NCI-H2107 treated with DMSO at 0.1 percent for 48 hours (cell line): Measurements from ENCODE around the gene MTRFR.

Source experiments
- DNase-seq: peaks from one replicate; lab custom pipeline; 2025; ENCODE audit not compliant: unreplicated experiment; lab: John Stamatoyannopoulos, UW

The MTRFR gene

DNA sequence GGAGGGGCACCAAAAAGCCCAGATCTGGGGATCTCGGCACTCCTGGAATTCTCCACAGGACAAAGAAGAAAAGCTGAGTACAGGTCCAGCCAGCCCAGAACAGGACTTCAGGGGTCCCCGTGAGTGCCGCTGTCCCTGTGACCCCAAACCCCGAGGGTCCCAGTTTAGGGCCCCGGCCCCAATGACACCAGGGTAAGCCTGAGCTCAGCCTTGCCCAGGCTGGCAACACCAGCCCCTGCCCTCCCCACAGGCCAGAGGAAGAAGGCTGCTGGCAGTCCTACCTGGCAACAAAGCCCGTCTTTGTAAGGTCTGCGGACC, 36.6 kb downstream of the MTRFR start:
- no peak for DNase-seq

DNA sequence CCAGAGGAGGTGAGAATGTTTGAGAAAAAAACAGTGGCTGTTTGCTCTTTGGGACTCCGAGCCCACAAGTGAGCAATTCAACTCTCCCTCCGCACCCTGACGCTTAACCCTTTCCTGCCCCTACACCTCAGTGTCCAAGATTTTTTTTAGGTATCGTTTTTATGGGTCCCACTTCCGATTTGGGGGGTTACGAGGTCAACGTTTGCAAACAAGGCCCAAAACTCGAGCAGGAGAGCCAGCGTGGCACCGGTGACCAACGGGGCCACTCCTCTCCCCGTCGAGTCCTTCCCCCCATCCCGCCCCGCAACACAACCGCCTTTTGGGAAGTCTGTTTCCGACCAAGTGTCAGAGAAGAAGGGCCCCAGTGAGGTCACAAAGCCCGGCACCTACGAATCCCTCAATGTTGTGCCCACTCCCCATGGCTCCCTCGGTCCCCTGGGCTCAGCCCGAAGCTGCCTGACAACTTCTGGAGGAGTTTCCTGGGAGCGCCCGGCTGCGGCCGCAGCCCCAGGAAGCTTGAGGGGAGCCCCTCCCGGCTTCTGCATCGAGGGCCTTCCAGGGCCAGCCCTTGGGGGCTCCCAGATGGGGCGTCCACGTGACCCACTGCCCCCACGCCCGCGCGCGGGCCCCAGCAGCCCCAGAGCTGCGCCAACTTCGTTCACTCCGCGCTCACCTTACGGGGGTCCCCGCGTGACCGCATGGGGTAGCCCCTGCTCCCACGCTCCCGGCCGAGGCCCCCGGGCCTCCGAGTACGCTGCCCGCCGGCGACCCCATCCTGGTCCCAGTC, 37.2 kb downstream of the MTRFR start:
- DNase-seq, result no peak

DNA sequence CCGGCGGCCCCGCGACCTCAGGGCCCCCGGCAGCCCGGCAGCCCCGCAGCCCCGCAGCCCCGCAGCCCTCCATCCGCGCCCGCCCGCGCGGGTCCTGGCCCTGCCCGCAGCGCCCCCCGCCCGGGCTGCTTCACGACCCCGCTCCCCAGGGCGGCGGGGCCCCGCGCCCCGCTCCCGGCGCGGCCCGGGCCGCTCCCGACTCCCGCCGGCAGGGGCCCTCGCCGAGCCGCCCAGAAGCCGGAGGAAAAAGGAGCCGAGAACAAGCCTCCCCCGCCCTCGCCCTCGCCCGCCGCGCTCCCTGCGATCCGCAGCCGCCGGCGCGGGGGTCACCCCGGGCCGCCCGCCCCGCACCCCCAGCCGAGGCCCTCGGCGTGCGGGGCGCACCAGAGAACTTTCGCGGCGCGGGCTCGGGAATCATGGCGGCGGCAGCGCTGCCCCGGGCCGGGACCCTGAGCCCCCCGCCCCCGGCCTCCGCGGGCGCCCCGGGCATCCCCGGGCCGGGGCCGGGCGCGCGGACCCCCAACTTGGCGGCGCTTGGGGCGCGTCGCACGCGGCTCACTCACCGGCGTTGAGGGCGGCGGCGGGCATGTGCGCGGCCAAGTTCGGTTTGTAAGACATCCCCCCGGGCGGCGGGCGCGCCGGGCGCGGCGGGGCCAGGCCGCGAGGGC, 37.9 kb downstream of the MTRFR start:
- DNase-seq, result no peak

DNA sequence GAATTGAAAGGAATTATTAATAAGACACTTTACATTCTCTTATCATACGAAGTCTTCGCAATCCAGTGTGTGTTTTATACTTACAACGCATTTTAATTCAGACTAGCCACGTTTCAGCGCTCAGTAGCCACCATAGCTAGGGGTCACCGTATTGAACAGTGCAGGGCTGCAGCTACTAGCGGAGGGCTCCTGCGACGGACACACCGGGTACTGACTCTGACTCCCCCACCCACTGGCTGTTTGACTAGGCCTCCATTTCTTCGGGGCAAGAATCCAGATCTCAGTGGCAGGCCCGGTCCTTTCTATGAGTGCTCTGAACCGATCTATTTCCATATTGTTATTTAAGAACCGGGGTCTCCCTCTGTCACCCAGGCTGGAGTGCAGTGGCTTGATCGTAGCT, 39.9 kb downstream of the MTRFR start:
- no peak for DNase-seq

DNA sequence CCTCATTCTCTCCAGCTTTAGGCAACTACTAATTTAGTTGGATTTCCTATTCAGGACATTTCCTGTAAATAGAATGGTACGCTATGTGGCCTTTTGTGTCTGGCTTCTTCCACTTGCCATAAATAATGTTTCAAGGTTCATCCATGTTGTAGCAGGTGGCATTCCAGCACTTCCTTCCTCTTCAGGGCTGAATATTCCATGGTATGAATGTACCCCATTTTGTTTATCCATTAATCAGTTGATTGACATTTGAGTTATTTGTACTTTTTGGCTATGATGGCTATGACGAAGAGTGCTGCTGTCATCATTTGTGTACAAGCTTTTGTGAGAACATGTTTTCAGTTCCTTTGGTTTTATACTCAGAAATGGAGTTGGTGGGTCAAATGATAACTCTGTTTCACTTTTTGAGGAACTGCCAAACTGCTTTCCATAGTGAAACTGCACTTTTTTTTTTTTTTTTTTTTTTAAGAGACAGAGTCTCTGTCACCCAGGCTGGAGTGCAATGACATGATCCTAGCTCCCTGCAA, 44.9 kb downstream of the MTRFR start:
- no peak for DNase-seq

DNA sequence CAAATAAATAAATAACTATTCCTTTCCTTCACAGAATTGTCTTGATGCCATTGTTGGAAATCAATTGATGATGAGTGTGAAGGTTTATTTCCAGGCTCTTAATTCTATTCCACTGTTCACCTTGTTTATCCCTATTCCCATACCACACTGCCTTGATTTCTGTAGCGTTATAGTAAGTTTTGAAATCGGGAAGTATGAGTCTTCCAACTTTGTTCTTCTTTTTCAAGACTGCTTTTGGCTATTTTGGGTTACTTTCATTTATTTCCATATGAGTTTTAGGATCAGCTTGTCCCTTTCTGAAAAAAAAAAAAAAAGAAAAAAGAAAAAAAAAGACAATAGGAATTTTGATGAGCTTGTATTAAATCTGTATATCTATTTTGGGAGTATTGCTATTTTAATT, 47.7 kb downstream of the MTRFR start:
- no peak for DNase-seq

DNA sequence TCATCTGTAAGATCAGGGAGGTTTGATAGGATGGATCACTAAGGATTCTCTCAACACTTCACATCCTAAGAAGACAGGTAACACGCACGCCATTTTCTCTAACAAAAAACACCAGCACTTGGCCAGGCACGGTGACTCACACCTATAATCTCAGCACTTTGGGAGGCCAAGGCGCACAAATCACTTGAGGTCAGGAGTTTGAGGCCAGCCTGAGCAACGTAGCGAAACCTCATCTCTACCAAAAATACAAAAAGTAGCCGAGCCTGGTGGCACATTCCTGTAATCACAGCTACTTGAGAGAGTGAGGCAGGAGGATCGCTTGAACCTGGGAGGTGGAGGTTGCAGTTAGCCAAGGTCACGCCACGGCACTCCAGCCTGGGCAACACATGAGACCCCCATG, 48.9 kb downstream of the MTRFR start:
- no peak for DNase-seq

DNA sequence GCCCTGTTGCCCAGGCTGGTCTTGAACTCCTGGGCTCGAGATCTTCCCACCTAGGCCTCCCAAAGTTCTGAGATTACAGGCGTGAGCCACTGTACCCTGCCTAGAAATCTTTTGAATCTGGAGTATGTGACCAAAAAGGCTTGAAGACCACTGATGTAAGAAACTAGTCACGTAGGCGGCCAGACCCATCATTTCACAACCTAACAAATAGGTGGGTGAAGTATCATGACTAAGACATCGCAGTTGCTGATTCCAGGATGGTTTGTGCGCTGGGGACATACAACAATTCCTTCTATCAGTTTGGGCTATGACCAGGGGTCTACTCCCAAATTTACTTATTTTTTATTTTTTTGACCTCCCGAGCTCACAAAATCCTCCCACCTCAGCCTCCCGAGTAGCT, 50.2 kb downstream of the MTRFR start:
- no peak for DNase-seq

DNA sequence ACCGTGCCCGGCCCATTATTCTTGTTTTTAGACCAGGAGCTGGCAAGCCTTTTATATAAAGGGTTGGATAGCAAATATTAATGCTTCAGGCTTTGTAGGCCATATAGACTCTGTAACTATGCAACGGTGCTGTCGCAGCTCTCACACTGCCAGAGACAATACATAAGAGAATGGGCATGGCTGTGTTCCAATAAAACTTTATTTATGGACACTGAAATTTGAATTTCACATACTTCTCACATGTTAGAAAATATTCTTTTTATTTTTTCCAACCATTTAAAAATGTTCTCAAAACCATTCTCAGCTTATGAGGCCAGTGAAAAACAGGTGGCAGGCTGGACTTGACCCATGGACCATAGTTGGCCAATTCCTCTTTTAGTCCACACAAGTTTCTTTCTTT, 51.4 kb downstream of the MTRFR start:
- DNase-seq, result no peak

DNA sequence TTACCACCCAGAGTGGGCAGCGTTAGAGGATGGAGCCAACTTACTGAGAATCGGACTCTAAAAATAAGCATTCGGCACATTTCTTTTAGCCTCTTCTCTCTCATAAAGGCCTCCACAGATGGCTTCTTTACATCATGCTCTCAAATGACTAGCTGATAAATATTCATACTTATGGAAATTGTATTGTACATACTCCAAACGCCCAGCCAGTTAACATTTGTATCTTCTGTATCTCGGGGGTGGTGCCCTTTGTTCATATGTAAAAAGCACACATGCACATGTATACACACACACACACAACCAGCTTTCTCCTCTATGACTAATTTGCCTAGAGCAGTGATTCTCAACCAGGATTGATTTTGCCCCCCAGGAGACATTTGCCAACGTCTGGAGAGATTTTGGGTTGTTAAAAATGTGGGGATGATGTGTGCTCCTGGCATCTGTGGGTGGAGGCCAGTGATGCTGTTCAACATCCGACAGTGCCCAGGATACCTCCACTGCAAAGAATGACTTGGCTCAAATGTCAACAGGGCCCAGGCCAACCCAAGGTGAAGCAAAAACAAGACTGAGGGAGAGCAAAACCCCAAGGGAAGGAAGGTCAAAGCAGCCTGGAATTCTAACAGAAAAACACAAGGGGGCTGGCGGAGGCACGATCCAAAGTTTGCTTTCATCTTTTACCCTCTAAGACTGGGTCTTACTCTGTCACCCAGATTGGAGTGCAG, 53.6 kb downstream of the MTRFR start:
- no peak for DNase-seq

DNA sequence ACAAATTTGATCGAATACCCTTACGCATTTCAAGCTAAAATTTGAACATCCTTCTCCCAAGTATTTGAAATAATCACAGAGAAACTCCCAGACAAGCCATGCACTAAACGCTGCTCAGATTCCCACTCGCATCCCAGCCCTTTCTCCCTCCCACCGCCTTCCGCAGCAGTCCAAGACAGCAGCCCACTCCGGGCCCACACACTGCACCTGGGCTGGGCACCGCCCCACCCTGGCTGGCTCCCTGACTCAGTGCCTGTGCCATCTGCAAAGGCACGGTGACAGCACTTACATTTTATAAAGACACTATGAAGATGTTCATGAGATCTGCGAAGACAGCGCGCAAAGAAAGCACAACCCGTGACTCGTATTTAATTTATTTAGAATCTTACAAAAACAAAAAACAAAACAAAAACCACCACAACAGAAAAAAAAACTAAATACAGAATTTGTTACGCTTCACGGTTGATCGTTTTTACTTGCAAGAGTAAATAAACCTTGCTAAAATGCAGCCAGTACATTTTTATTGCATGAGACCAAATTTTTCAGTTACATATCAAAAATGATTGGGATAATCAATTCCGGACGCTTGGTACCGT, 55.6 kb downstream of the MTRFR start:
- DNase-seq, result no peak

DNA sequence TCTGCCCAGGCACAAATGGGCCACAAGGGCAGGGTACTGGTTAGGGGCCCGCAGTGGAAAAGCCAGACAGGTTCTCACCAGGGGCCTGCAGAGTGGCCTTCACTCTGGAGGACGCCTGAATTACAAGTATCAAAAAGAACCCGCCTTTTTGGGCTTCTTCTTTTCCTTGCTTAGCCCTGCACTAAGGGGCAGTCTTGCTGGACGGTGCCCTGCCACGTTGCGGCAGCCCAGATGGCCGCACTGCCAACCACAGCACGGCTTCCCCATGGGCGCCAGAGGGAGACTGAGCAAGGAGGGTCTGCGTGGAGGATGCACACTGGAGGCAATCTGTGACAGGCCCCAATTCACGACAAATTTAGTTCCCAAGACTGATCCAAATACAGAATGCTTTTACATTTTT, 56.7 kb downstream of the MTRFR start:
- DNase-seq, result no peak

DNA sequence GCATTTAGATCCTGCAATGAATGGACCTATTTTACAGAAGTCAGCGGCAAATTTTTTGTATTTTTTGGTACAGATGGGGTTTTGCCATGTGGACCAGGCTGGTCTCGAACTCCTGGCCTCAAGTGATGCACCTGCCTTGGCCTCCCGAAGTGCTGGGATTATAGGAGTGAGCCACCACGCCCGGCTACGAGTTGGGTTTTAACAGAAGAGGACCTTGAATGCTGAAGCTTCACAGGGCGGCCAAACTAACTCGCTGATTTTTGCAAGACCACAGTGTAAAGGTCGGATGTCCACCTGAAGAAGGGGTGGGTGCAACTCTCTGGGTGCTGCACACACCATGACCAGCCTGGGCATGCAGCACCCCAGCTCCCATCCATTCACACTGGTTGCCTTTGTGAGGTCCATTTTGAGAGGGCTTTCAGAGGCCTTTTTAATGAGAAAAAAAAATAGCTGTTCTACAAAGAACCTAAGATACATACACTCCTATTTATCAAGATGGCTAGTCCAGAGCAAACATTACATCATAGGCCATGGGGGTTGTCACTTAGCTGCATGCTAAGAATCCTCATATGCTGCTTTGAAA, 60.0 kb downstream of the MTRFR start:
- DNase-seq, result no peak

DNA sequence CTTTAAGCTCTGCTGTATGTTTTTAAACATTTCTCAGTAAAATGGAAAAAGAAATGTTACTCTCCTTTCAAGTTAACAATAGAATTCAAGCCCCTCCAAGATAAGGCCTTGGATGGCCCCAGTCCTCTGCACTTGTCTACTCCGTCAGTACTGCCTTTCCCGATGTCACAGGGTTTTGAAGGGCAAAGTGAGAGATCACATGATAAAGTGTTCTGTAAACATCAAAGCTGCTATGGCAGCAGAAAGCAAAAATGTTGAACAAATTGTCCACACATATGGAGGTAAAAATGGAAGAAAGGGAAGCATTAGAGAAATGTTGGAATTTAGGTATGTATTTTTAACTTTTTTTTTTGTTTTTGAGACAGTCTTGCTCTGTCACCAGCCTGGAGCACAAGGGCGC, 71.9 kb downstream of the MTRFR start:
- no peak for DNase-seq

DNA sequence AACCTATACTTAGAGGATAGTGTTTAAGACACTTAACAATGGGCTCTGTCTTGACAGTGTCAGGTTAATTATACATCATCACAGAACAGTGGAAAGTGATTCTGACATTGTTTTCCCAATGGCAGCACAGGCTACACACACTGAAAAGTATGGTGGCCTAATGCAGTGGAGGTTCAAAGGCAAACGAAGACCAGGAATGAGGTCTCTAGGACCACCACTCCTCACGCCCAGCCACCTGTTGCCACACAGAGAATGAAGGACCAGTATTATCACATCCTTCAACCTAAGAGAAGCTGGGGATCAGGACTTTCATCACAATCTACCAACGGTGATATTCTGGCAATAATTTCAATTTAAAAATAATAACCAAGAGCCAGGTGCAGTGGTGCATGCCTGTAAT, 73.0 kb downstream of the MTRFR start:
- DNase-seq, result no peak
